GM18873 (cell line): ENCODE measurements around the gene PTGDS.

ENCODE experiments used
- ATAC-seq: cut with Tn5 transposase; IDR thresholded peaks from one replicate; pipeline ENCODE4 v1.9.1; 2021; ENCODE audit warnings: mild to moderate bottlenecking, moderate library complexity, moderate number of reproducible peaks; ENCODE audit not compliant: unreplicated experiment, low FRiP score

PTGDS gene

DNA sequence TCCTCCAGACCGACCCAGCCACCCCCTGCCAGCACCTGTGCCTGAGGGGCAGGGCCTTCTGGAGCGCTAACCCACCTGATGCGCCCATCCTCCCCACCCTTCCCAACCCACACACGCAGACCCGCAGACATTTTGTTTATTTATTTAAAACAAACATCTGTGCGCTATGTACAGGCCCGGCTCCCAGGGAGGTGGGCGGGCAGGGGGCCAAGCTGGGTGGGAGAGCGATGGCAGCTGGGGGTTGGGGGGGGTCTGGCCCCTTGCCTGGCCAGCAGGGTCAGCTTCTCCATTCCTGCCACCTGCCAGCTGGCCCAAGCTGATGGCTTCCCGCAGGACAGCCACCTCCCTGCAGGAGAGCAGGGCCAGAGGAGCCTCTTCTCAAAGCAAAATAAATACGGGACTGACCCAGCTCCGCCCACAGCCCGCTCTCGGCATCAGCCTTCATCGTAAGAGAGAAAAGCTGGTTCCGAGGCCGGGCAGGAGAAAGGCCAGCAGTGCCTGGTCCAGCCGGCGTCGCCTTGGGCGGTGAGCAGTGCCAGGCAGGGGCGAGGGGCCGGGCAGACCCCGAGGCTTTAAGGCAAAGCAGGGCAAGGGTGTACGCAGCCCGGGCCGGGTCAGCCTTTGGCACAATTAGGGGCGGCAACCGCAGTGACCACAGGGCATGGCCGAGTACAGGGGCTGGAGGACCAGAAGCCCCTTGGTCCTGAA is 30.0 kb downstream of the PTGDS start:
- no peak for ATAC-seq

DNA sequence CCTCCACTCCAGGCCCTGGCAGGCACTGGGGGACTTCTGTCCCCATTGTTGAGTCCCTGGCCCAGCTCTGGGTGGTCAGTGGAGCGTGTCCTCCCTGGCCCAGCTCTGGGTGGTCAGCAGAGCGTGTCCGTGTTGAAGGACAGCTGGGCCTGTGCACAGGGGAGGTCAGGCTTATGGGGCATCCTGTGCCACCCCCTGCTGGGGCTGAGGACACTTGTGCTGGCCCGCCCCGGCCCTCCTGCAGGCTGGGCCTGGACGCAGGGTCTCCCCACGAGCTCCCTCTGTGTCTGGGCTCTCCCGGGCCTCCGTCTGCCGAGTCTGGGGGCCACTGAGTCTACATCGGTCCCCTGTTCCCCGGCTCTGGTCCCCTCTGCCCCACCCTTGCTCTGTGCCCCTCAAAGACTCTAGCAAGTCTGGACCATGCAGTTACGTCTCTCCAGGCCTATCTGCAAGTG is 30.5 kb downstream of the PTGDS start:
- no peak for ATAC-seq

GRCh38 chr9:137008312-137008711 is 31.0 kb downstream of the PTGDS start:
- ATAC-seq: no peak

DNA sequence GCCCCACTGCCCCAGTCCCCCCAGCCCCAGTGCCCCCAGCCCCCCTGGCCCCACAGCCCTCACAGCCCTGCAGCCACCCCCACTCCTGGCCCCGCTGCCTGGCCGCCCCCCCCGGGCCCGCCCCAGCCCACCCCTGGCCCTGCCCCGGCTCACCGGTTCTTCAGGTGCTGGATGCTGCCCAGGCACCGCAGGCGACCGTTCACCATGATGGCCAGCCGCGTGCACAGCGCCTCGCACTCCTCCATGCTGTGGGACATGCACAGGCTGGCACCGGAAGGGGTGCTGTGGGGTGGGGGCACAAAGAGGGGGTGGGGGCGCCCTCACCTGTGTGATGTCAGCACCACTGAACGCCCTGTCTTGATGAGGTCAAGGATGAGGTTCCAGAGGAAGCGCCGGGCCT is 31.9 kb downstream of the PTGDS start:
- ATAC-seq: no peak

DNA sequence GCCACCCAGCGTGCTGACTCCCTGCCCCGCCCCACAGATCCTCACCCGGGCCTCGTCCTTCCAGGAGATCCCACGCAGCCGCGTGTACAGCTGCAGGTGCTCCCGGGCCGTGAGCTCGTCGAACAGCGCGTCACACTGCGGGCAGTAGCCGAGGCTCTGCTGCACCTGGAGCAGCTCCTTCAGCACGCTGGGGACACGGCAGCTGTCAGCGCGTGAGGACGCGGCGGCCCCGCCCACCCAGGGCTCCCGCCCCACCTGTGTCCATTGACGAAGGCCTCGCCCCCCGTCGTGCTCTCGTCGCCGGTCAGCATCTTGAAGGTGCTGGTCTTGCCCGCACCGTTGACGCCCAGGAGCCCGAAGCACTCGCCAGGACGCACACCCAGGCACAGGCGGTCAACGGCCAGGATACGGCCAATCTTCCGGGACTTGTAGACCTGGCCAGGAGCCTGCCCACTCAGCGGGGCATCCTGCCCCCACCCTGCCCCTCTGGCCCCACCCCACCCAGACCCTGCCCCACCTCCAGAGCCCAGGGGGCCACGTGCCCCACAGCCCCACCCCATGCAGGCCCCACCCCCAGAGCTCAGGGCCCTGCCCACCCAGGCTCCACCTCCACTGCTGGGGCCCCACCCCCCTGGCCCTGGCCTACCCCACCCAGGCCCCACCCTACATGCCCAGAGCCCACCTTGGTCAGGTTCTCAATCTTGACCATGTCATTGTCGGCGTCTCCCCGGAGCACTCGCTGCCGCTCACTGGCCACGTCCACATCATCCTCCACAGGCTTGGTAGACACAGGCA is 32.8 kb downstream of the PTGDS start:
- ATAC-seq: no peak

- ATAC-seq: no peak
These were observed 33.9 kb downstream of the PTGDS start for GRCh38 chr9:137011156-137011555.

GRCh38 chr9:137011907-137012675 is 34.8 kb downstream of the PTGDS start:
- ATAC-seq: no peak

DNA sequence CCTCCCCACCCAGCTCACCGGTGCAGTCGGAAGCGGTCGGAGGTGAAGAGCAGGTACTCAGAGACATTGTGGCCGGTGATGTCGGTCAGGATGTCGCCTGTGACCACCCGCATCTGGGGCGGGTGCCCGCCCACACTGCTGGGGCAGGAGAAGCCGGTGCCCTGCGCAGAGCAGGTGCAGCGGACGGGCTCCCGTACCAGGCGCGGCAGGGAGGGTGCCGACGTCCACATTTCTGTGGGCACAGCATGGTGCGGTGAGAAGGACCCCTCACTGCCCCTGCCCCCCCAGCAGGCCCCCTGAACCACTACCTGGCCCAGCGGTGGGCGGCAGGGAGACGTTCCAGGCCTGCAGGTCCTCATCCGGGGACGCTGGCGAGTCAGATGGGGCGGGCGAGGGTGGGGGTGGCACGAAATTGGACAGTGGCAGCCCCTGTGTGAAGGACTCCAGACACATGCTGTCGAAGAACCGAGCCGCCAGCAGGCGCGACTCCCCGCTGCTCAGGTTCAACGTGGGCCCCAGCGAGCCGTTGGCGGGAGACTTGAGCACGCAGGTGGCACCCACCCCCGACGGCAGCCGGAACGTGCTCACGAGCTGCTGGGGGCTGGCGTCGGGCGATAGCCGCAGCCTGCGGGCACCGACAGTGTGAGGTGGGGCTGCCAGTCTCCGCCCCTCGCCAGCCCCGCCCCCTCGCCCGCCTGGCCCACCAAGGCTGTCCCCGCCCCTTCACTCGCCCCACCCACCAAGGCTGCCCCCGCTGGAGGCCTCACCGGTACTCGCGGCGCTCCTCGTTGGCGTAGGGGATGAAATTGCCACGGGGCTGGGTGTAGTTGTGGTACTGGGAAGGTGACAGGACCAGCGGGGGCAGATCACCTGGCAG is 35.6 kb downstream of the PTGDS start:
- no peak for ATAC-seq

GRCh38 chr9:137013571-137013940 is 36.3 kb downstream of the PTGDS start:
- ATAC-seq: no peak

GRCh38 chr9:137014166-137014565 is 36.9 kb downstream of the PTGDS start:
- ATAC-seq: no peak

- no peak for ATAC-seq
These were observed 37.7 kb downstream of the PTGDS start for GRCh38 chr9:137014776-137015539.

GRCh38 chr9:137015540-137015930 is 38.2 kb downstream of the PTGDS start:
- ATAC-seq: no peak

DNA sequence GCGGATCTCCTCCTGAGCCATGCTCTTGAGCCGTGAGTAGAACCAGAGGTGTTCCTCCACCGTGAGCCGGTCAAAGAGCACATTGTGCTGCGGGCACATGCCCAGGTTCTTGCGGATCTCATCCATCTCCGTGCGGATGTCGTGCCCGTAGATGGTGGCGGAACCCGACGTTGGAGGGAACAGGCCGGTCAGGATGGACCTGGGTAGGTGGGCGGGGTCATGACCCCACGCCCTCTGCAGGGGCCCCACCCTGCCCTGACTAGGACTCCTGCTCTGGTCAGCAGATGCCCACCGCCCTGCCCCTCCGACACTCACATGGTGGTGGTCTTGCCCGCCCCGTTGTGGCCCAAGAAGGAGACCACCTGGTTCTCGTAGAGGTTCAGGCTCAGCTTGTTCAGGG is 38.7 kb downstream of the PTGDS start:
- no peak for ATAC-seq

- ATAC-seq: no peak
These were observed 39.1 kb downstream of the PTGDS start for GRCh38 chr9:137016436-137016835.

DNA sequence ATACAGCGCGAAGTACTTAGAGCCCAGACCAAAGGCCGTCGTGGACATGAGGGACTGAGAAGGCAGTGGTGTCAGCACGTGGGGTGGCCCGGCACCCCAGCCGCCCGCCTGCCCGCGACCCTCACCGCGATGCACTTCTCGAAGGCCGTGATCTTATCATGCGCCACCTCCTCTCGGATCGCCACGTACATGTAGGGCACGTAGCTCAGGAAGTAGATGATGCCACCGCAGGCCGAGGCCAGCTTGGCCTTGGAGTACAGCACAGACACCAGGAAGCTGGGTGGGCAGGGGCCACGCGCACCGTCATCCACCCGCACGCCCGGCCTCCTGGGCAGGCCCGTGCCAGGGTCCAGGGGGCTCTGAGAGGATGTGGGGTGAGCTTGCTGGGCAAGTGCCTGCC is 39.8 kb downstream of the PTGDS start:
- no peak for ATAC-seq

DNA sequence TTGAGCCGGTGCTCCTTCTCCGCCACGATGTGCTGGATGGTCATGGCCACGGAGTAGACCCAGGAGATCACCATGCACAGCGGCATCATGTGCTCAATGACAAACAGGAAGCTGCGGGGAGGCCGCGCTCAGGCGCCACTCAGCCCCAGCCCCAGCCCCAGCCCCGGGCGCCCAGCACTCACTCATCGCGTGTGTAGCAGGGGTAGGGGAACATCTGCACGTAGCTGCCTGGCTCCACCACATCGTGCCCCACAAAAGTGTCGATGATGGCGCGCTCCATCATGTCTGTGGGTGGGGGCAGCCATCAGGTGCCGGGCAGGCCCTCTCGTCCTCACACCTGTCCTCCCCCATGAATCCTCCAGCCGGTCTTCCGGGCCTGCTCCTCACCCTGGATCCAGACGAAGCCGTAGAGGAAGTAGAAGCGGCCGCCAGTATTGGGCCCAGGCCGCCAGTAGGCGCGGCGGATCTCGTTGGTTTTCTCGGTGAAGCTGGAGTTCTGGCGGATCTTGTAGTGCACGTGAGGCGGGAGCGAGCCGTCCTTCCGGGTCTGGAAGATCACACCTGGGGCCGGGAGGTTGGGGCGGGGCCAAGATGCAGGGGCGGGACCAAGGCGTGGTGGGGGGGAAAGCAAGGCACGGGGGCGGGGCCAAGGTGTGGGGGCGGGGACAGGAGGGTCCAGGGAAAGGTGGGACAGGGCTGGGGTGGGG is 40.6 kb downstream of the PTGDS start:
- ATAC-seq: no peak

- ATAC-seq: no peak
These were observed 41.7 kb downstream of the PTGDS start for GRCh38 chr9:137018761-137019559.
